LHCN-M2 (cell line): ENCODE results near the gene CHRNA4. TPM values are rescaled to one million over a fixed set of nuclear protein-coding genes. Genes with fewer than 3 reads are reported as not detected.
"Not testable (repeated sequence)": the region's sequence is repeated elsewhere in the genome, so short reads cannot be mapped to it uniquely, and the experiment has no call there.

ENCODE experiments used
- DNase-seq: peaks from one replicate; pipeline ENCODE4 v3.0.0-alpha.2; 2012; ENCODE audit warnings: low read depth
- total RNA-seq: library from RNA; depleted of rRNA; stranded (reverse); fragments of >200 nt; gene quantifications from 2 replicates; pipeline ENCODE4 v1.2.3, GENCODE V29; 2014

CHRNA4 gene
- total RNA-seq, 1 experiment from 2014 or later = not detected

GRCh38 chr20:63350196-63350595 lies 11.0 kb downstream of the CHRNA4 start:
- DNase-seq = no peak

GRCh38 chr20:63349516-63349895 lies 11.6 kb downstream of the CHRNA4 start:
- DNase-seq = no peak

GRCh38 chr20:63348828-63349515 lies 12.2 kb downstream of the CHRNA4 start:
- DNase-seq = no peak

GRCh38 chr20:63347950-63348827 lies 13.0 kb downstream of the CHRNA4 start:
- no peak for DNase-seq

- no peak for DNase-seq
Measured at GRCh38 chr20:63347081-63347741, 13.9 kb downstream of the CHRNA4 start.

- no peak for DNase-seq
Measured at GRCh38 chr20:63346131-63347080, 14.7 kb downstream of the CHRNA4 start.

GRCh38 chr20:63345328-63346100 lies 15.6 kb downstream of the CHRNA4 start:
- DNase-seq = no peak

GRCh38 chr20:63344616-63345327 lies 16.4 kb downstream of the CHRNA4 start:
- peak; percentile 7 for DNase-seq

GRCh38 chr20:63343460-63344445 lies 17.4 kb downstream of the CHRNA4 start:
- DNase-seq = no peak

GRCh38 chr20:63342561-63343459 lies 18.3 kb downstream of the CHRNA4 start:
- no peak for DNase-seq

- DNase-seq = not testable (repeated sequence)
Measured at GRCh38 chr20:63340158-63340688, 20.9 kb downstream of the CHRNA4 start.

- peak; percentile 3 for DNase-seq
Measured at GRCh38 chr20:63339154-63340094, 21.7 kb downstream of the CHRNA4 start.

GRCh38 chr20:63337786-63338420 lies 23.2 kb downstream of the CHRNA4 start:
- peak; percentile 15 for DNase-seq

- DNase-seq = no peak
Measured at GRCh38 chr20:63336232-63336752, 24.9 kb downstream of the CHRNA4 start.

GRCh38 chr20:63335711-63336110 lies 25.4 kb downstream of the CHRNA4 start:
- no peak for DNase-seq
